Caco-2 (cell line): ENCODE data around the gene UBE2E2. TPM values are rescaled to one million over a fixed set of nuclear protein-coding genes. Genes with fewer than 3 reads are reported as not detected.

Source experiments
- BruUV-seq: library from RNA; stranded (reverse); fragments of 400-500 nt; replicated peaks from 2 replicates; lab custom pipeline; 2021; lab: Mats Ljungman, UMichigan
- CTCF ChIA-PET: fragments of 300-600 bp; sonication (Branson Sonifier 250); formaldehyde crosslinking; loops from one replicate; lab custom pipeline; 2022; ENCODE audit warnings: antibody characterized with exemption; lab: Charles Lee
- POLR2A ChIA-PET: fragments of 300-600 bp; sonication (Branson Sonifier 250); formaldehyde crosslinking; loops from one replicate; lab custom pipeline; 2022; ENCODE audit warnings: antibody characterized with exemption; lab: Charles Lee
- DNase-seq, 2 experiments: peaks; one replicate each; pipeline versions ENCODE4 v3.0.0 to v3.0.0-alpha.2; 2020 to 2022
- H3K27me3 ChIP-seq: replicated peaks from 2 replicates; pipeline ENCODE4 v1.6.0; 2011; ENCODE audit warnings: low read length; ENCODE audit not compliant: control insufficient read depth, insufficient read depth
- H3K36me3 ChIP-seq: 2 replicates; pipeline ENCODE4 v1.5.1; 2011; ENCODE audit warnings: low read length; ENCODE audit not compliant: control insufficient read depth, insufficient read depth
- H3K4me1 ChIP-seq: fragments of 250-450 bp; sonication (Bioruptor Pico); 2 replicates; pipeline ENCODE4 v1.5.1; 2020; ENCODE audit warnings: mild to moderate bottlenecking
- H3K4me3 ChIP-seq: 2 replicates; pipeline ENCODE4 v1.5.1; 2011; ENCODE audit warnings: low read depth, mild to moderate bottlenecking, control low read depth, low read length
- H3K9me3 ChIP-seq: fragments of 250-450 bp; sonication (Bioruptor Pico); 2 replicates; pipeline ENCODE4 v1.5.1; 2020; ENCODE audit warnings: mild to moderate bottlenecking, moderate library complexity
- H3K27ac Mint-ChIP-seq: one replicate; pipeline ENCODE4 v1.8.0; 2022; ENCODE audit warnings: mixed read lengths; ENCODE audit not compliant: unreplicated experiment
- H3K27me3 Mint-ChIP-seq: one replicate; pipeline ENCODE4 v1.8.0; 2022; ENCODE audit warnings: mixed read lengths; ENCODE audit not compliant: insufficient read depth, unreplicated experiment
- H3K36me3 Mint-ChIP-seq: one replicate; pipeline ENCODE4 v1.8.0; 2022; ENCODE audit warnings: mild to moderate bottlenecking, mixed read lengths; ENCODE audit not compliant: insufficient read depth, unreplicated experiment
- H3K4me1 Mint-ChIP-seq: one replicate; pipeline ENCODE4 v1.8.0; 2022; ENCODE audit warnings: low read depth, mixed read lengths; ENCODE audit not compliant: unreplicated experiment
- H3K4me3 Mint-ChIP-seq: one replicate; pipeline ENCODE4 v1.8.0; 2022; ENCODE audit warnings: mild to moderate bottlenecking, moderate library complexity, mixed read lengths; ENCODE audit not compliant: unreplicated experiment
- H3K9me3 Mint-ChIP-seq: one replicate; pipeline ENCODE4 v1.8.0; 2022; ENCODE audit warnings: mixed read lengths; ENCODE audit not compliant: unreplicated experiment
- intact Hi-C: fragments of 100-400 bp; cut with micrococcal nuclease; formaldehyde crosslinking; loops from one replicate; pipeline ENCODE4 v1.10.0; 2022; ENCODE audit not compliant: unreplicated experiment
- total RNA-seq: library from RNA; stranded (reverse); gene quantifications from 2 replicates; pipeline ENCODE4 v1.2.3, GENCODE V29; 2022
- TF ChIP-seq, protein P1 (sequence below), 2 experiments: fragments of 200-600 bp in 1 of 2; IDR thresholded peaks; 1 replicate in 1 of 2; 2 replicates in 1 of 2; pipeline versions ENCODE4 v1.5.1 to v1.8.0; 2011 to 2022; ENCODE audit warnings: antibody characterized with exemption in 1 of 2, control low read depth in 1 of 2, inconsistent platforms in 1 of 2, low read depth in 1 of 2, low read length in 1 of 2, mild to moderate bottlenecking in 1 of 2, moderate library complexity in 1 of 2; ENCODE audit not compliant: insufficient read depth in 1 of 2, severe bottlenecking in 1 of 2, unreplicated experiment in 1 of 2

UBE2E2 gene
- total RNA-seq, 1 experiment from 2014 or later = 83.8 TPM

DNA sequence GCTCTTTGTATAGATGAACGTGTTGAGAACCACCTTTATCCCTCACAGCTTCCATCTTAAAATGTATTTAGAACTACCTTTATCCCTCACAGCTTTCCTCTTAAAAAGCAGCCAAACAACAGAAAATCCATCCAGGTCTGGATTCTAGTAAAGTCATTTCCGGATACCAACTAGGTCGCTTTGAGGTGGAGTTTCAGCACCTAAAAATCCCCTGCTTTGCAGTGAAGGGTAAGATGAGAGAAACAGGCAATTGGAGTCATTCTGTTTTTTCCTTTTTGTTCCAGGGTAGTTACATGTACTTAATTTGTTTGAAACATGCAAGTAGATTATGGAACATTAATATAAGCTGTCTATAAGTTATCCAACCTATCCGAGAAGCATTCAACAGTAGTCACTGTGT is 192.0 kb downstream of the UBE2E2 start:
- H3K27ac Mint-ChIP-seq = no peak overlapping the region
- no peaks in the 10 kb centered on the region for H3K36me3 ChIP-seq
- no peaks in the 10 kb centered on the region for H3K9me3 Mint-ChIP-seq
- H3K9me3 ChIP-seq = no peaks in the 10 kb centered on the region
- TF ChIP-seq, protein P1, sequence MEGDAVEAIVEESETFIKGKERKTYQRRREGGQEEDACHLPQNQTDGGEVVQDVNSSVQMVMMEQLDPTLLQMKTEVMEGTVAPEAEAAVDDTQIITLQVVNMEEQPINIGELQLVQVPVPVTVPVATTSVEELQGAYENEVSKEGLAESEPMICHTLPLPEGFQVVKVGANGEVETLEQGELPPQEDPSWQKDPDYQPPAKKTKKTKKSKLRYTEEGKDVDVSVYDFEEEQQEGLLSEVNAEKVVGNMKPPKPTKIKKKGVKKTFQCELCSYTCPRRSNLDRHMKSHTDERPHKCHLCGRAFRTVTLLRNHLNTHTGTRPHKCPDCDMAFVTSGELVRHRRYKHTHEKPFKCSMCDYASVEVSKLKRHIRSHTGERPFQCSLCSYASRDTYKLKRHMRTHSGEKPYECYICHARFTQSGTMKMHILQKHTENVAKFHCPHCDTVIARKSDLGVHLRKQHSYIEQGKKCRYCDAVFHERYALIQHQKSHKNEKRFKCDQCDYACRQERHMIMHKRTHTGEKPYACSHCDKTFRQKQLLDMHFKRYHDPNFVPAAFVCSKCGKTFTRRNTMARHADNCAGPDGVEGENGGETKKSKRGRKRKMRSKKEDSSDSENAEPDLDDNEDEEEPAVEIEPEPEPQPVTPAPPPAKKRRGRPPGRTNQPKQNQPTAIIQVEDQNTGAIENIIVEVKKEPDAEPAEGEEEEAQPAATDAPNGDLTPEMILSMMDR (IDR thresholded peaks at IDR 0.05; ENCODE audit: insufficient read depth in 1 of 2, low read depth in 1 of 2, low read length in 1 of 2, severe bottlenecking in 1 of 2, unreplicated experiment in 1 of 2) = no peak
- H3K4me3 Mint-ChIP-seq = no peak overlapping the region
- no TSS peak for BruUV-seq
- no peak overlapping the region for H3K4me3 ChIP-seq
- no peak for DNase-seq
- no peaks in the 10 kb centered on the region for H3K36me3 Mint-ChIP-seq
- no peaks in the 10 kb centered on the region for H3K27me3 Mint-ChIP-seq
- intact Hi-C loops = no loop called here
- H3K27me3 ChIP-seq = no peaks in the 10 kb centered on the region
- ChIA-PET POLR2A (no interaction called here), CTCF (interaction anchor here (0.6 kb wide), 1 partner anchor 351 kb away, joined by 7 read pairs; no protein-coding TSS in a partner anchor)
- H3K4me1 Mint-ChIP-seq = no peaks in the 10 kb centered on the region
- 0 out of 2 replicates have a peak, but pooled peaks cover 3% of the 10 kb centered on the region for H3K4me1 ChIP-seq

DNA sequence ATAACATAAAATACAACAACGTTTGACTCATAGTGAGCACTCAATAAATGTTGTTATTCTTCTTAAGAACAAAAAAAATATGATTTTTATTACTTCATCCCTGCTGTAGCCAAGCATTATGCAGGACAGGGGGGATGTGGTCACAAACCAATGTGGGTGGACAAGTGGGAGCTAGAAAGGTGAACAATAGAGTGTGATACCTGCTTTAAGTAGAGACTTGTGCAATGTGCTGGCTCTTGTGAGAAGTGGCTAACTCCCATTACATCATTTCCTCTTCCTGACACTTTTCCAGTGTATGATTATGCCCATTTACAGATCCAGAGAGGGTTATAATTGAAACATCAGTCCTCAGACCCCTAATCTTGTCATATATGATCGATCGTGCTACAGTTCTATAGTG is 193.6 kb downstream of the UBE2E2 start:
- H3K4me1 Mint-ChIP-seq = no peaks in the 10 kb centered on the region
- no peaks in the 10 kb centered on the region for H3K9me3 ChIP-seq
- H3K27ac Mint-ChIP-seq = no peak overlapping the region
- ChIA-PET POLR2A (no interaction called here), CTCF (no interaction called here)
- no peaks in the 10 kb centered on the region for H3K36me3 ChIP-seq
- no peak overlapping the region for H3K4me3 ChIP-seq
- no peaks in the 10 kb centered on the region for H3K27me3 ChIP-seq
- BruUV-seq = no TSS peak
- H3K9me3 Mint-ChIP-seq = no peaks in the 10 kb centered on the region
- no peak overlapping the region for H3K4me3 Mint-ChIP-seq
- no peaks in the 10 kb centered on the region for H3K36me3 Mint-ChIP-seq
- TF ChIP-seq, protein P1 (IDR thresholded peaks at IDR 0.05; ENCODE audit: insufficient read depth in 1 of 2, low read depth in 1 of 2, low read length in 1 of 2, severe bottlenecking in 1 of 2, unreplicated experiment in 1 of 2) = no peak
- no peaks in the 10 kb centered on the region for H3K4me1 ChIP-seq
- no peak for DNase-seq
- intact Hi-C loops = no loop called here
- H3K27me3 Mint-ChIP-seq = no peaks in the 10 kb centered on the region

GRCh38 chr3:23399221-23399620 is 196.1 kb downstream of the UBE2E2 start:
- Mint-ChIP-seq H3K4me1 (peaks cover 5% of the 10 kb centered on the region), H3K36me3 (no peaks in the 10 kb centered on the region), H3K27ac (no peak overlapping the region), H3K27me3 (no peaks in the 10 kb centered on the region), H3K4me3 (no peak overlapping the region), H3K9me3 (no peaks in the 10 kb centered on the region)
- no peak overlapping the region for H3K4me3 ChIP-seq
- no peaks in the 10 kb centered on the region for H3K9me3 ChIP-seq
- no peaks in the 10 kb centered on the region for H3K27me3 ChIP-seq
- intact Hi-C loops = no loop called here
- TF ChIP-seq, protein P1 (IDR thresholded peaks at IDR 0.05; ENCODE audit: insufficient read depth in 1 of 2, low read depth in 1 of 2, low read length in 1 of 2, severe bottlenecking in 1 of 2, unreplicated experiment in 1 of 2) = no peak
- CTCF ChIA-PET = no interaction called here
- peaks cover 4% of the 10 kb centered on the region; the same call in 1 of the 2 replicates for H3K4me1 ChIP-seq
- H3K36me3 ChIP-seq = no peaks in the 10 kb centered on the region
- no peak for DNase-seq
- POLR2A ChIA-PET = no interaction called here
- no TSS peak for BruUV-seq
